MCF 10A (cell line): ENCODE results near the gene TTC34. TPM values are rescaled to one million over a fixed set of nuclear protein-coding genes. Genes with fewer than 3 reads are reported as not detected.

Source experiments
- BruUV-seq: library from RNA; stranded (reverse); fragments of 400-500 nt; replicated peaks from 2 replicates; lab custom pipeline; 2021; lab: Mats Ljungman, UMichigan
- CTCF ChIA-PET: fragments of 300-600 bp; sonication (Branson Sonifier 250); formaldehyde crosslinking; extraction: SDS; loops from one replicate; lab custom pipeline; 2021; ENCODE audit warnings: antibody characterized with exemption, inconsistent platforms; lab: Yijun Ruan, JAX
- POLR2A ChIA-PET: fragments of 300-600, 350-650 bp; sonication (Branson Sonifier 250); formaldehyde crosslinking; extraction: SDS; loops from one replicate; lab custom pipeline; 2020; ENCODE audit warnings: antibody characterized with exemption, inconsistent platforms; lab: Yijun Ruan, JAX
- DNase-seq: peaks from one replicate; pipeline ENCODE4 v3.0.0-alpha.2; 2018; ENCODE audit not compliant: unreplicated experiment
- H3K27ac Mint-ChIP-seq: one replicate; pipeline ENCODE4 v1.8.0; 2022; ENCODE audit warnings: mild to moderate bottlenecking, low read depth, mixed read lengths; ENCODE audit not compliant: unreplicated experiment
- H3K27me3 Mint-ChIP-seq: one replicate; pipeline ENCODE4 v1.8.0; 2022; ENCODE audit warnings: mixed read lengths; ENCODE audit not compliant: insufficient read depth, unreplicated experiment
- H3K36me3 Mint-ChIP-seq: one replicate; pipeline ENCODE4 v1.8.0; 2022; ENCODE audit warnings: mild to moderate bottlenecking, moderate library complexity, mixed read lengths; ENCODE audit not compliant: insufficient read depth, unreplicated experiment
- H3K4me1 Mint-ChIP-seq: one replicate; pipeline ENCODE4 v1.8.0; 2022; ENCODE audit warnings: mixed read lengths; ENCODE audit not compliant: insufficient read depth, unreplicated experiment
- H3K4me3 Mint-ChIP-seq: one replicate; pipeline ENCODE4 v1.8.0; 2022; ENCODE audit warnings: mild to moderate bottlenecking, moderate library complexity, mixed read lengths; ENCODE audit not compliant: unreplicated experiment
- H3K9me3 Mint-ChIP-seq: one replicate; pipeline ENCODE4 v1.8.0; 2022; ENCODE audit warnings: mixed read lengths; ENCODE audit not compliant: unreplicated experiment
- CTCF ChIP-seq: fragments of 200-600 bp; IDR thresholded peaks from one replicate; pipeline ENCODE4 v1.8.0; 2022; ENCODE audit warnings: antibody characterized with exemption, mild to moderate bottlenecking; ENCODE audit not compliant: unreplicated experiment
- intact Hi-C: fragments of 100-400 bp; cut with micrococcal nuclease; formaldehyde crosslinking; loops from 2 replicates; pipeline ENCODE4 v1.14.1; 2022
- total RNA-seq: library from RNA; stranded (reverse); gene quantifications from 2 replicates; pipeline ENCODE4 v1.2.3, GENCODE V29; 2022

The TTC34 gene
- total RNA-seq, 1 experiment from 2014 or later, result 0.47 TPM

- Mint-ChIP-seq H3K36me3 (no peaks in the 10 kb centered on the region), H3K4me1 (no peaks in the 10 kb centered on the region), H3K27me3 (peaks cover 26% of the 10 kb centered on the region), H3K27ac (no peak overlapping the region), H3K4me3 (no peak overlapping the region), H3K9me3 (no peaks in the 10 kb centered on the region)
- BruUV-seq, result no TSS peak
- no peak for DNase-seq
- intact Hi-C loops, result no loop called here
- TF ChIP-seq CTCF, result no peak
- POLR2A ChIA-PET, result no interaction called here
- CTCF ChIA-PET, result no interaction called here
Observed at GRCh38 chr1:2604844-2605508, 196.5 kb downstream of the TTC34 start.

GRCh38 chr1:2604156-2604843, 197.2 kb downstream of the TTC34 start:
- ChIA-PET POLR2A (no interaction called here), CTCF (no interaction called here)
- Mint-ChIP-seq H3K4me1 (no peaks in the 10 kb centered on the region), H3K27me3 (peaks cover 26% of the 10 kb centered on the region), H3K4me3 (no peak overlapping the region), H3K27ac (no peak overlapping the region), H3K9me3 (no peaks in the 10 kb centered on the region), H3K36me3 (no peaks in the 10 kb centered on the region)
- intact Hi-C loops, result no loop called here
- no peak for TF ChIP-seq CTCF
- BruUV-seq, result no TSS peak
- DNase-seq, result no peak

- ChIA-PET POLR2A (no interaction called here), CTCF (no interaction called here)
- Mint-ChIP-seq H3K27me3 (peaks cover 31% of the 10 kb centered on the region), H3K9me3 (no peaks in the 10 kb centered on the region), H3K4me1 (no peaks in the 10 kb centered on the region), H3K4me3 (no peak overlapping the region), H3K36me3 (no peaks in the 10 kb centered on the region), H3K27ac (no peak overlapping the region)
- no peak for TF ChIP-seq CTCF
- no peak for DNase-seq
- BruUV-seq, result no TSS peak
- intact Hi-C loops, result no loop called here
Observed at GRCh38 chr1:2603521-2604155, 197.9 kb downstream of the TTC34 start.

GRCh38 chr1:2602866-2603520, 198.5 kb downstream of the TTC34 start:
- Mint-ChIP-seq H3K27ac (no peak overlapping the region), H3K27me3 (peaks cover 38% of the 10 kb centered on the region), H3K4me3 (no peak overlapping the region), H3K4me1 (no peaks in the 10 kb centered on the region), H3K9me3 (no peaks in the 10 kb centered on the region), H3K36me3 (no peaks in the 10 kb centered on the region)
- DNase-seq, result no peak
- intact Hi-C loops, result no loop called here
- ChIA-PET POLR2A (no interaction called here), CTCF (interaction anchor here (0.6 kb wide), 1 partner anchor 56 kb away, joined by 3 read pairs; no protein-coding TSS in a partner anchor)
- no TSS peak for BruUV-seq
- no peak for TF ChIP-seq CTCF
